ENCODE measurements around the gene KAZN.

GRCh38 chr1:15056515-15057285 is 458.2 kb downstream of the KAZN start:
- no peak for TF ChIP-seq PATZ1 (CRISPR knock-in tag; IDR thresholded peaks at IDR 0.05; ENCODE audit: borderline replicate concordance)
- no peak for TF ChIP-seq ZNF8 (CRISPR knock-in tag; IDR thresholded peaks at IDR 0.05)
- TF ChIP-seq ZC3H10 (CRISPR knock-in tag; IDR thresholded peaks at IDR 0.05) = no peak
- TF ChIP-seq CSRNP3 (CRISPR knock-in tag; IDR thresholded peaks at IDR 0.05) = no peak
- TF ChIP-seq ZFP3 (CRISPR knock-in tag; IDR thresholded peaks at IDR 0.05) = no peak
- no peak for TF ChIP-seq TCF4 (CRISPR knock-in tag; IDR thresholded peaks at IDR 0.05; ENCODE audit: borderline replicate concordance)
